HG03039 (cell line): ENCODE data around the gene AGBL1.
A peak's percentile ranks its signal among the peaks of the same experiment; 100 is the strongest.

Source experiments
- ATAC-seq: cut with Tn5 transposase; IDR thresholded peaks from one replicate; pipeline ENCODE4 v1.9.1; 2021; ENCODE audit warnings: mild to moderate bottlenecking, moderate library complexity; ENCODE audit not compliant: unreplicated experiment

Gene AGBL1

DNA sequence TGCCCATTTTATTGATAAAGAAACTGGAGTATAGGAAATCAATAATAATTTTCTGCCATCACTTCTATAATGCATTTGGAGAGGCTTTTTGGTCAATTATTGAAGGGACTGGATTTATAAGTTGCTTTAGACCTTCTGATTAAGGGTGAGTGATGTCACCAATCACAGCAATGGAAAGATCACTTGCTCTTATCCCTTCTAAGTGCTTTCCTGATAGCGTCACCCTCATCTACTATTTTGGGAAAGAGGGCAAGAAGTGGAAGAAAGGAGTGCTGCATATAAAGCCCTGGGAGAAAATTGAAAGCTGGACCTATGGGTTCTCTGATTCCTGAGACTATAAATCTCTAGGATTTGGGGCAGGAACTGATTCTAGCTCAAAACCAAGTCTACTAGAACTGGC lies 771.3 kb downstream of the AGBL1 start:
- ATAC-seq = no peak

DNA sequence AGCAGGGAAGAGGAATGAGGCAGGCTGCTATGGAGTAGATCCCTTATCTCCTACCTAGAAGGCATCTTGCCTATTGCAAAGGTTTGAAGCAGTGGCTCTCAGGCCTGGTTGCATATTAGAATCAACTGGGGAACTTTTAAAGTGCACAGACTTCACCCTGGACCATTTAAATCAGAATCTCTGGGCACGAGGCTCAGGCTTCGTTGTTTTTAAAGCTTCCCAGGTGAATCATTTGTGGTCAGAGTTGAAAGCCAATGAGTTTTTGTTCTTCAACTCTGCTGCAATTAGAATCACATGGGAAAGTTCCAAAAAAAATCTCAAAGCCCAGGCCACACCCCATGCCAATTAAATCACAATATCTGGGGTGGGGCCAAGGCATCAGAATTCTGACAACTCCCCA lies 773.1 kb downstream of the AGBL1 start:
- ATAC-seq = no peak

DNA sequence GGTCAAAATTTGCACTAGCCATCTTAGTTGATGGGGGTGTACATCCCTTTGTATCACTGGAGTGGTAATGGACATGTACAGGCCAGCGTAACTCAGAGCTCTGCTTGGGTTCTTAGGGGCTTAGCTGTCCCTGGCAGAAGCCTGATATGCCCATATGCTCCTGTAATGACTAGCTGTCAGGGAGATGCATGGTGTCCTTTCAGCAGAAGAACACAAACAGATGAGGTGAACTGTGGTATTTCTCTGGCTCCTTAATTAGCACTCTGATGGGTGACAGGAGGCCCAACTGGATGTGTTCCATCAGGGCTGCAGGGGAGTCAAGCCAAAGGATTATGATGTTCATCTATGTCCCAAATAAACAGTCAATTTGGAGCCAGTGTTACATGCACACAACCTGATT lies 774.5 kb downstream of the AGBL1 start:
- ATAC-seq = no peak

DNA sequence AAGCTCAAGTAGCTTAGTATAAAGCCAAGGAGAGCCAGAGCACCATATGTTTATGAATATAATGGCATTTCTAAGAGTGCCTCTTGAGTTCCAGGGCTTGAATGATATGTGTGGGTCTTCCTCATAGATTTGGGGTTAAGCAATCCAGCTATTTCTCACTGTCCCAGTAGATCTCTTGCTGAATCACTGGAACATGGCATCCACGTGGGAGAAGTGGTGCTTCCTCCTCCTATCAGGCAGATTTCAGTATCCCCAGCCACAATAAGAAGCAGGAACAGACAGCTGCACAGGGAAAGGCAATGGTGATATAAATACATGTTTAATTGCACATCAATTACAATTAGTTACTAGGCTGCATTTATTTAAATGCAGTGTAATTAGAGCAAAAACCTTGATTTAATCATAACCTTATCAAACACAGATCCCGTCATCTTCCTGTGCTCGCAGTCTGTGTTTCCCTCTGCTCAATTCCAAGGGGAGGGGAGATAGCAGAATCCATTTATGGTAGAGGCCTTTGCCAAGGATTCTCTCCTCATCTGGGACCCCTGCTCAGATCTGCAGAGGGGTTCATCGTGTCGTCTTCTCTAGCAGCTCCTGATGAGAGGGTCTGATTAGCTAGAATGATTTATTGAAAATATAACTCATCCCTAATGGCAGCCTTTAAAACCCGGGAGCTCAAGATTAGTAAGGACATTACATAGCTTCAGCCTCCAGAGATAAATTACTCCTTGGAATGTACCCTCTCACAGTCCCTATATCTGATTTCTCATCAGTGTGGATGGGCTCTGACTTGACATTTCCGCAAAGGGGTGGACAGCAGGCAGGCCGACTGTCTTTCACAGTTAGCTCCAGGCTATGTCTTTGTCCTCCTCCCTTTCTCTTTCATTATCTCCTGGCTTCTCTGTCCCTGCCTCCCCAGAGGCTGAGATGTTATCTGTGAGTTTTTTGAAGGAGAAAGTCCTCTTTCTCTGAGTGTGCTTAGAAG lies 775.9 kb downstream of the AGBL1 start:
- no peak for ATAC-seq

GRCh38 chr15:86857701-86858100 lies 778.0 kb downstream of the AGBL1 start:
- no peak for ATAC-seq

DNA sequence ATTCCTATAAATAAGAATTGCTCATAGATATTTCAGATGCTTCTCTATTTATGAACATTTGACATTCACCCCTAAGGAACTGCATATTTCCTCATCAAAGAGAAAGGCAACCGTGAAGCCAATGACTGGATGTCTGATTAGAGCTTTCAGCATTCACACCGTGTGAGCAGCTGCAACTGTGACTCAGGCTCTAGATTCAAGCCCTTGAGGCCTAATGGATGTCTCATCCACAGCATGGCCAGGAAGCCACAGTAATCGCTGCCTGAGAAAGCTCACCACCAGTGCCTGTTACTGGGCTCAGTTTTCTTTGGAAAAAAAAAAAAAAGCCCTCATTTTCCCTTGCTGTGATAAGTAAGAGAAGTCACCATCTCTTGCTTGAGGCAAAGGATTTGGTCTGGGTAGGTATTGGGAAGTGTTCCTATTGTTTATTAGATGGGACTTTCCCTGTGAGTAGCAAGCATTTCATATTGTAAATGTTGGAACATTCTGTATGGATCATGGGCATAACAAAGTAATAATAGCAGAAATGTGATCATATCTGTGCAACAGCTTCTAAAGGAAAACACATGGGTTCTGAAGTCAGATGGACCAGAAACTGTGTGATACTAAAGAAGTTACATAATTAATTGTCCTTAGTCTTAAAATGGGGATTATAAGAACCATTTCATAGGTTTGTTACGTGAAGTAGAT lies 783.7 kb downstream of the AGBL1 start:
- no peak for ATAC-seq

GRCh38 chr15:86865920-86866319 lies 786.2 kb downstream of the AGBL1 start:
- ATAC-seq = no peak

- no peak for ATAC-seq
Measured at GRCh38 chr15:86870846-86871245, 791.2 kb downstream of the AGBL1 start.

- no peak for ATAC-seq
Measured at GRCh38 chr15:86871964-86872363, 792.3 kb downstream of the AGBL1 start.

DNA sequence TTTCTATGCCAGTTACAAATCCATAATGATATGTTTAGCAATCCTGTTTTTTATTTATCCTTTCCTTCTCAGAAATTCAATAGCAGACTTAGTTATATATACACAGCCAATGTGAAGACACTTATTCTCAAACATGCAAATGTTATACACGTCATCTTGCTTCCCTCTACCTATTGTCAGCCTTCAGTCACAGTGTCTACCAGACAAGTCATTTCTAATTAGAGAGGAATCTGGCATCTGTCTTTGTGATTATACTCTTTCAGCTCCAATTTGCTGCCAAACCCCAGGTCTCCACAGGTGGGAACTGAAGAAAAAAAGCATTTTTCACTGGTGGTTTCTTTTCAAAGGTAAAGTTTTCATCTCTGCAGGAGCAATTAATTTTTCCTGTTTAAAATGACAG lies 793.1 kb downstream of the AGBL1 start:
- no peak for ATAC-seq

GRCh38 chr15:86875067-86875466 lies 795.4 kb downstream of the AGBL1 start:
- no peak for ATAC-seq

- no peak for ATAC-seq
Measured at GRCh38 chr15:86876387-86876944, 796.8 kb downstream of the AGBL1 start.

- ATAC-seq = no peak
Measured at GRCh38 chr15:86877171-86877631, 797.5 kb downstream of the AGBL1 start.

DNA sequence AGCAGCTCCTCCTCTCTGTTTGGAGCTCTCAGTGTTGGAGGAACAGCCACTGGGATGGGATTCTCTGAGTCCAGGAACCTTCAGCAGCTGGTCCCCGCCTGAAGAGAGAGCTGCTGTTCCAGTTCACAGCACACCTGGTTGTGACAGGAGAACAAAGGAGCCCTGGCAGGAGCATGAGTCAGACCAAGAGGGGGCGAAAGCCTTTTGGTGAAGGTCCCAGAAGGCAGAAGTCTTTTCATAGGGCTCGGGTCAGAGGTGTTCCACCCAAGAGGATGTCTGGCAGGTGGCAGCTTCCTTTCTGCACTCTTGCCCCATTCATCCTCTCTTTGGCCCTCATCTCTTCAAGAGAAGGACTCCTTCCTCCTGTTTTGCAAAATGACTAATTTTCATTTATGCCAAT lies 799.2 kb downstream of the AGBL1 start:
- ATAC-seq = peak; percentile 54

GRCh38 chr15:86879250-86880229 lies 799.9 kb downstream of the AGBL1 start:
- no peak for ATAC-seq

DNA sequence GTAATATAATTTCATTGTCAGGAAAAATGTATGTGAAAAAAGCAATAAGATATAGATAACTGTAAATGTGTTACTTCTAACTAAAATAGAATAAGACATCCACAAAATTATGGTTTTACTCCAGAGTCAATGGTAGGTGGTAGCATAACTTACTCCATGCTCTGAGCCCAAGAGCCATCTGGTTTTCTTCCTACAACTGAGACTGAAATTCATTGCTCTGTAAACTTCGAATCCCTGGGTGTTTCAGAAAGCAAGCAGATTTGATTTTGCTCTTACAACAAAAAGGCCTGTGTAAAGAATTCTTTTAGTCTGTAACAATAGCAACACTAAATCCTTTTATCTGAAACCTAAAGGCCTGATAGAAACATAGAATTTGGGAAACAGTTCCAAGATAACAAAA lies 805.9 kb downstream of the AGBL1 start:
- no peak for ATAC-seq

GRCh38 chr15:86892774-86893449 lies 813.2 kb downstream of the AGBL1 start:
- ATAC-seq = no peak

GRCh38 chr15:86894269-86894668 lies 814.6 kb downstream of the AGBL1 start:
- ATAC-seq = no peak

DNA sequence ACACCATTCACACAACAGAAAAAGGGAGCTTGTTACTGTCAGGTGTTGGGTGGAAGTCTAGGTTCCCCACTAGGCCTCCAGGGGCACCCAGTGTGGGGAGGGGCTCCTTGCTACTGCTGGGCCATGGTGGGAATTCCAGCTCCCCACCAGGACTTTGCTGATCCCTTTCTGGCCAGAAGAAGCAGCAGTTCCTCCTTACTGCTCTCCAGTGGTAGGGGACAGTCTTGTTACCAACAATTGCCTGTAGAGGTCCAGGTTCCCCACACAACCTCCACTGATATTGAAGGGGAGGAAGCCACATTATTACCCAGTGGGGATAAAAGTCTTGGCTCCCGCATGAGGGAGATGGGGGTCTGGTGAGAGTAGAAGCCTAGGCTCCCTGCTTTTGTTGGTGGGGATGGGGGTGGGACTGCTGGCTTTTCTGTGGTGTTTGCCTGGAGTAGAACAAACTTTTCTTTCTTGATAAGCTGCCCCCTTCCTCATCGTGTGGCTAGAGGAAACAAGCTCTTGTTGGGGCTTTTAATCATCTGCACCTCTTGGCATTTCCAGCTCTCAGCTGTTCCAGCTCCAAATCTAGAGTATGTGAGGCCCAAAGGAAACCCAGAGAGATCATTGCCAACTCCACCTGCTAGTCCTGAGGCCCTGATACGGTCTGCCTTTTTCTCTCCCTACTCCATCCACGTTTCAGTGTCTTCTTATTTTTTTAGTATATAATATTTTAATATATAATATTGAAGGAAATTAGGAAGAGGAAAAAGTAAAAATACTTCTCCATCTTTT lies 824.2 kb downstream of the AGBL1 start:
- ATAC-seq = no peak
